Stimulated activated CD8-positive, alpha-beta memory T cell treated with anti-CD3 and anti-CD28 coated beads, Interleukin-12 subunit alpha, Interleukin-12 subunit beta, amount 100 ng/mL, for 24 hours (primary cell): ENCODE results near the gene AFP.

Experiments used
- DNase-seq: peaks from one replicate; pipeline ENCODE4 v3.0.0-alpha.2; 2020; ENCODE audit errors: extremely low read depth

The AFP gene

DNA sequence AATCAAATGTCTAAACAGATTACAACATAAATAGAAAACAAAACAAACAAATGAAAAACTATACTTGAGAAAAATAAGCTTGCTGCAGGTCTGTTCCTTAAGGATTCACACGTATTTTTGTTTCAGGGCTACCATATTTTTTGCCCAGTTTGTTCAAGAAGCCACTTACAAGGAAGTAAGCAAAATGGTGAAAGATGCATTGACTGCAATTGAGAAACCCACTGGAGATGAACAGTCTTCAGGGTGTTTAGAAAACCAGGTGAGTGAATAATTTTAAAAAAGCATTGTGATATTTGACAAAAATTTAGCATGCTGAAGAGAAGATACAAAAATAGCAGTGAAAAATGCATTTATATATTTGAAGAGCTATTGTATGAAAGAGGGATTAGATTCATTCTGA is 2.0 kb downstream of the AFP start:
- no peak for DNase-seq

DNA sequence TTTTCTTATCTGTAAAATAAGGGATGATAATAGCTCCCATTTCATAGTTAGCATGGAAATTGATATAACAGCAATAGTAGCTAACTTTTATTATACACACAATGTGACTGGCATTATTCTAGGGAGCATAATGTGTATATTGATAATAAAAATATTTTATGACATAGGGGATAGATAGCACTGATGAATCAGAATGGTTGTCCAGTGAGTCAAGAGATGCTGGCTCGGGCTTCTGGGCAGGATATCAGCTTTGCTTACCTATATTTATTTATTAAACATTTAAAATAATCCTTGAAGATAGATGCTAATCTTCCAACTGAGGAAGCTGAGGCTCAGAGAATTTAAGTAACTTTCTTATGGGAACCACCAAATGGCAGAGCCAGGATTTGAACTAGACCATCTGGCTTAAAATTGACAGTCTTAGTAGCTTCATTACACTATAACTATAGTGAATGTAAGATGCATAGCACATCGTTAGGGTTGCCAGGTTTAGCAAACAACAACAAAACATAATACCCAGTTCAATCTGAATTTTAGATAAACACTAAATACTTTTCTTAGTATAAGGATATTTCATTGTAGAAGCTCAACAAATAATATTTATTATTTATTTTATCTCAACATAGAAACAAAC is 2.7 kb downstream of the AFP start:
- no peak for DNase-seq

DNA sequence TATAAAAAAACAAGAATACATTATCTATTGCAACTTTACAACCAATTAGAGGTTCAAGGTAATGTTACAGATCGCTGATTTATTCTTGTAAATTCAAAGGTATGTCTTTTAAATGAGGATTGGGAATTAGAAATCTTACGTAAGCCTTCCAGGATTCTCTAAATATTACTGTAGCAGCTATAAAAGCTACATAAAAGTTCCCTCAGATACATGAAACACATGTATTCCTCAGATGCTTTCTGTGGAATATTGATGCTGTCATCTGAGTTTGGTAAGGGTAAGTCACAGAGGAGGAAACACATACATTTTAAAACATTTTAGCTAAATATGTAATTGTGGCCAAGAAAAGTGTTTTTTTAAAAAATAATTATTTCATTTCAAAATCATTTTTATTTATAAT is 3.4 kb downstream of the AFP start:
- DNase-seq: no peak

DNA sequence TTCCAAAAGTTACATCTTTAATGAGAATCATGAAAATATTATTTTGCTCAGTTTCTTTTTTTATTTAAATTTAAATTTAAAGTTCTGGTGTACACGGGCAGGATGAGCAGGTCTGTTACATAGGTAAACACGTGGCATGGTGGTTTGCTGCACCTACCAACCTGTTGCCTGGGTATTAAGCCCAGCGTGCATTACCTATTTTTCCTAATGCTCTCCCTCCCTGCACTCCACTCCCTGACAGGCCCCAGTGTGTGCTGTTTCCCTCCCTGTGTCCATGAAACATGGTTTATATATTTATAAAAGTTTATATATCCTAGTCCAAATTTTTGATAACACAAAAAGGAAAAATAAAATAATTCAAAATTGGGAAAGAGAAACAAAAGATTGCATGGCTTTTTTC is 4.0 kb downstream of the AFP start:
- DNase-seq: no peak

DNA sequence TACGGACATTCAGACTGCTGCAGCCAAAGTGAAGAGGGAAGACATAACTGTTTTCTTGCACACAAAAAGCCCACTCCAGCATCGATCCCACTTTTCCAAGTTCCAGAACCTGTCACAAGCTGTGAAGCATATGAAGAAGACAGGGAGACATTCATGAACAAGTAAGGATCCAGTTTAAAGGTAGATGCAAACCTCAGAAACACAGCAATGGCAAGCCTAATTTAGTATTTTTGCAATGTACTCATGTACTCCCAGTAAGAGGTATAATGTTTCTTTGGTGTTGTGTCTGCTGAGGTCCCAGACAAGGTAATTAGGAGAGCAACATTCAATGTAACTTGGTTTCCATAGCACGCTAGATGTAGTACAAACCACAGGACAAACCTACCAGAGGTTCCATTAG is 4.6 kb downstream of the AFP start:
- DNase-seq: no peak

DNA sequence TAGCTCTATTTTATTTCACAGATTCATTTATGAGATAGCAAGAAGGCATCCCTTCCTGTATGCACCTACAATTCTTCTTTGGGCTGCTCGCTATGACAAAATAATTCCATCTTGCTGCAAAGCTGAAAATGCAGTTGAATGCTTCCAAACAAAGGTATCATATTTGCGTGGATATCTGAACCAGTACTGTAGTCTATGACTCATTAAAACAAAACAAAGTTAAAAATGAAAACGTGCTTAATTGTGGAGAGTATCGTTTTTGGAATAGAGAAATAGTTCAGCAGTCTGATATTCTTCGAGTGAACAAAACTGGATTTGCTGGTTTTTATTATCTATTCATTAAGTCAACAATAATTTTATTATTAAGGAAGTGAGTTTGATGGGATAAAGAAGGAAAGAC is 6.3 kb downstream of the AFP start:
- no peak for DNase-seq

DNA sequence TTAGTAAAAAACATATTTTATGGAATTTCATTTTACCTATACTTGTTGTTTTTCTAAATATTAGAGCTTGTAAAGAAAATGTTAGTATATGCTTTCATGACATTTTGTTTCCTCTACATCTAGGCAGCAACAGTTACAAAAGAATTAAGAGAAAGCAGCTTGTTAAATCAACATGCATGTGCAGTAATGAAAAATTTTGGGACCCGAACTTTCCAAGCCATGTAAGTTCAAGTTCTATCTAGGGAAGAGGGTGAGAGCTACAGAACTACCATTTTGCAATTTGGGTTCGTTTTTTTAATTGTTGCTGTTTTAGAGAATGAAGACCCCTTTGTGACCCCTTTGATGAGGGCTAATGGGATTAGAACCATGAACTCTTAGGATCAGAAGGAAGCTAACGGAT is 7.2 kb downstream of the AFP start:
- DNase-seq: no peak

DNA sequence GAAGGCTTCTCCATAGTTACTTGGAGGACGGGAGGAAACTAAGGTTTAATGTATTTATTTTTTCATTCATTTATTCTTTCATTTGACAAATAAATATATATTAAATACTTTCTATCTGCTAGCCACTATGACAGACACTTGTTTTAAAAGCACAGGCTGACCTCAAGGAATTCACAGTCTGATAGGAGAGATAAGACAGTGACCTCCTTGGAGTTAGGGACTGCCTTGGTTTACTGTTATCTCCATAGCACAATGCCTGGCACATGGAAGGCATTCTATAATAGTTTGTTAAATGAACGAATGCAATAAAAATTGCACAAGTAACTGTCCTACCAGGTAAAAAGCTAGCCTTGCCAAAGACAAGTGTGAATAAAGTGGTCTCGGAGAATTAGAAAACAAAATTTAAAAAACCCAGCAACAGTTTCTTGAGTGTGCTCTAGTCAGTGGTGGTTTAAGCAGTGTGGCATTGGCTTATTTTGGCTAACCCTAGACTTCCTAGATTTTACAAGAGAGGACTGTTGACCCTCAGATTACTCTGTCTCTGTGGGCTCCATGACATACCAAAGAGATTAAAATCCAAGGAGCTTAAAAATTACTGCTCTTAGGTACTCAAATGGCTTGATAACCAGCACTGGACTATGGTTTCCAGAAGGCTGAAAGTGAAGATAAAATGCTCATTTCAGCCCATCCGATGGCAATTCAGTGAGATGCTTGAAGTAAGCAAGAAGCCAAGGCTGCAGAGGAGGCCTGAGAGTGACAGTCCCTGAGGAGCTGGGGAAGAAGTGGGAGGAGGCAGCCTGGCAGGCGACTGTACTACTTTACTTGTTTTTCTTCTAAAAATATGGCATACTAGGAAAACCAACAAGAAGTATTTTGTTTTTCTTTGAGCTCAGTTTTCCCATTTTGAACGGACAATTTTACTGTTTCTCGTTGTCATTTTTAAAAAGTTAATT is 9.6 kb downstream of the AFP start:
- no peak for DNase-seq

DNA sequence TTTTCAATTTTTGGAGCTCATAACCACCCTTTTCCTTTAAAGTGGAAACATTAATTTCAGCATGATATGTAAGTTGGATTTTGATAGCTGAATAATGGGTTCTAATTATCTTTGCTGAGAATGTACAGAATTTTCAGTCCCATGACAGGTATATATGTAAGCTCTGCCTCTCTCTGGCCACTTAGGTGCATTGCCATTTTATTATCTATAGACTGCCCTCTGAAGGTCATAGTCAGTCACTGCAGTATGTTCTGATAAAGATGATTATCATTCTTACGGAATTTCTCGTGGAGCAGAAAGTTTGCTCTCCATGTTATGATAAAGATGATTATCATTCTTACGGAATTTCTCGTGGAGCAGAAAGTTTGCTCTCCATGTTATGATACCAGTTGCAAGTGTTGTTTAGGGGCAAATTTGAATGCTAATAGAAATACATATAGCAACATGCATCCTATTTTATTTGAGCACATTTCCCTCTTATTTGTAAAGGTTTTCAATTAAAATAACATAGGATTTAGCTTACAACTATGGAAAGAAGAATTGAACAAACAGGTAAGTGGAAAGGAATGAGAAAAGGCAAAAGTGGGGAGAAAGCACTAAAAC is 10.4 kb downstream of the AFP start:
- no peak for DNase-seq

DNA sequence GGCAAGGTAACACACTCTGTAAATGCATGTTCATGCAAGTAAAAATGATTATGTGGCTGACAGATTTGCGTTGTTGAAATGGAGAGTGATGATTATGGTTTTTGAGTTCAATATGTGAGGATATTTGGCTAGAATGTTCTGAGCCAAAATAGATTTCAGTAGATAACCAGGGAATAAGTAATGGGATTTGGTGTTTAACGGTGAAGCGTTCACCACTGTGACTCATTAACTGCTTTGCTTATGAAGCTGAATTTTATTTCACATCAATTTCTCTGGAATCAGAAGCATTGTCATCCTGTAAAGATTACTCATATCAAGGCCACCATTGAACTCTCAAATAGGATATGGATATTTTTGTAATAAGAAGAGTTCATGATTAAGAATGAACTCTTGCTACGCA is 11.7 kb downstream of the AFP start:
- no peak for DNase-seq

DNA sequence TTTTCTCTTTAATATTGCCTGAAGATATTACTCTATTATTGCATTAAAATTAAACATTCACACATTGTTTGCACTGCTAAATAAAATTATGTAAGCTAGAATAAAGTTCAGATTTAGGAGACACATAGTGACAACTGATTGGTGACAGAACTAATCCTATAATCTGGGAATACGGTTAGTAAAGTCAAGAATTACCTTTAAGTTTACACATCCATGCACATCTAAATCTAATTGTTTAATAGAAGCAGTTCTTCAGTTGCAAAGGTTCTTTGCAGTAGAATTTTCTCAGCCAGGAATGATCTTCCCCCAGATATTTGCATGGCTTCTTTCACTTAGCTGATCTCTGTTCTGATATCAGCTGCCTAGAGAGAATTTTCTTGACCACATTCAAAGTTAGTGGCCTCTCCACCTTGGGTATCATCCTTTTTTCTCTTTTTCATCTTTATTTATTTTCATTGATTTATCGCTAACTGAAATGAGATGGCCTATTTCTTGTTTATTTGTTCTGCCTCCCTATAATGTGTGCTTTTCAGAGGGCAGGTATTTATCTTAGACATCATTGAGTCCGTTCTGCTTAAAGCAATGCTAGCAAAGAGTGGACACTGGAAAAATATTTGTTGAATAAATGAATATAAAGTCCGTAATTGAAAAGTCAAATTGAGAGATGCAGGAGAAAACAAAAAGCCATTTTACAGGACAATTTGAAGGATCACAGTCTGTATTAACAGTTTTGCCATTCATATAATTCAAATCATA is 12.6 kb downstream of the AFP start:
- DNase-seq: no peak

DNA sequence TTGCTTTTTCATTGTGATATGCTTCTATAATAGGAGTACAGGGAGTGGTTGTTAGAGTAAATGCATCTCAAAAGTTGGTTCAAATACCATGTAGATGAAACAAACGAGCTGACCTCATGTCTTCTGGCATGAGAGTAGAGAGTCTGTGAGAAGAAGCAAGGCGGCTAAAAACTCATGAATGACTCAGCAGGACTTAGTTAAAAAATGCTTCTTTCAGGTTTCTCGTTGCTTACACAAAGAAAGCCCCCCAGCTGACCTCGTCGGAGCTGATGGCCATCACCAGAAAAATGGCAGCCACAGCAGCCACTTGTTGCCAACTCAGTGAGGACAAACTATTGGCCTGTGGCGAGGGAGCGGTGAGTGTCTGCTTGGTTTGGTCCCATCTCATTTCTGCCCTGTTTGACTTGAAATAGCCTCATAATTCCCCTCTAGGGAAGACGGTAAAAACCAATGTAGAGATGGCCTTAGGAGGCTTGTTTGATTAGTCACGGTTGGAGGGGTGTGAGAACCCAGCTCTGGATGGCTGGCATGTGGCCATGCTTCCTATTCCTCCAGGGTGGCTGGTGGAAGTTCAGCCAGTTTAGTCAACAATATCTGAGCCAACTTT is 14.5 kb downstream of the AFP start:
- DNase-seq: no peak

DNA sequence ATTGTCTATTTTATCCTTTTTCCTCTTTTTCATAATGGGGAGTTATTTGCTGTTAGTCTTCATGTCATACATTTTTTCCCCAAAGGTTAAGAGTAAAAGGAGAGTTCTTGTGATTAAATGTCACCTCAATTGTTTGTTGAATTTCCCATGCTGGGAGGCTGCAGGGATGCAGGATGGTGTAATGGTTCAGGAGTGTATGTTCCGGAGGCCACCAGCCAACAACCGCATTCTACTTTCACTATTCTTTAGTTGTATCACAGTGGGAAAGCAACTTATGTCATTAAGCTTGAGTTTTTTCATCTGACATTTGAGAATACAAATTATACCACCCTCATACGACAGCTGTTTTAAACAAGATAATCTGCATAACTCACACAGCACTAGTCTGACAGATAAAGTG is 15.4 kb downstream of the AFP start:
- no peak for DNase-seq

DNA sequence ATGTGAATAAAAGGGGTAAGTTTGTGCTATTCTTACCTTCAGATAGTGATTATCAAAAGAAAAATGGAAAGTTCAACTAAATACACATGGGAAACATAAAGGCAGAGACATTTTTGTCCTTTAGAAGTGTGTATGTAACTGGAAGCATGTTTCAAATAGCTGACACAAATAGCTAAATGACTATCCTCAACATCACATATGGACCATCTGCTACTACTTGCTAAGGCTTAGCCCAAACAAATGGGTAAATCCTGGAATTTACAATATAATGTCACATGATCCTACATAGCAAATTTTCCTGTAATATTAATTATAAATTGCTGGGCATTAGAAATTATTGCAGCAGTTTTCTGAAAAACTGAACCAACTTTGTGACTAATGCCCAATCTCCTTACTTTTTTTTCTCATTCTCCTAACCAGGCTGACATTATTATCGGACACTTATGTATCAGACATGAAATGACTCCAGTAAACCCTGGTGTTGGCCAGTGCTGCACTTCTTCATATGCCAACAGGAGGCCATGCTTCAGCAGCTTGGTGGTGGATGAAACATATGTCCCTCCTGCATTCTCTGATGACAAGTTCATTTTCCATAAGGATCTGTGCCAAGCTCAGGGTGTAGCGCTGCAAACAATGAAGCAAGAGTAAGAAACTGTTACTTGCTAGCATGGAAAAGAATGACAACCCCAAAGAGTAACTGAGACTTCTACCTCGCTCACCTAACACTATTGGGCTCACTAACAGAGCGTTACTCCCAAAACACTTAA is 16.1 kb downstream of the AFP start:
- DNase-seq: no peak

DNA sequence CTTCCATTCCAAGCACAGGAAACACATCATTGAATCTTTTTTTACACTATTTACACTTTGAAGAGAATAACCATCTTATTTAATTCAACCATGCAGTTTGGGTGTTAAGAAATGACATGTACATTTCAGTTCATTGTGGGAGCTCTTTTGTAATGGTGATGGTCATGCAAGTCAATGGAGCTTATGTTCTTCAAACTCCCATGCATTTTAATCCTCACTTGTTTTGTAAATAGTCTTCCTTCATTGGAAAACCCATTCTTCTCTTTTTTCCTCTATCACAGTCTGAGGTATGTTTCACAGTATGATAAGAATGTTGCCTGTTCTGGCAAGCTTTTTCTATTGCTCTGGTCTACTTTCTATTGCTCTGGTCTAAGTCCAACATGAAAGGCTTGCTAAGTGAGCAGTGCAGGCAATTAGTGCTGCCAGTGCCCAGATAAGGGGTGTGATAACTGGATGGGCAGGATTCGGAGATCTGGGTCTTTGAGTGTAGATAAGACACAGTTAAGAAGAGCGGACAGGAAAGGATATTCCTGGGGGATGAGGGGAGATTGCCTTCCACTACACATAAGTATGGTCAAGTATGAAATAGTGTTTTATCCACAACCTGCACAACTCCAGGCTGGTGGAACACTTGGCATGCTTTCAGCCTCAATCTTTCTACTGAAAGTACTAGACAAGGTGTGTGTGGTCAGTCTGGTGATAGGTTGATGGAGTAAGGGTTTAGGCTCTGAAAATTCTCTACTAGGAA is 17.1 kb downstream of the AFP start:
- no peak for DNase-seq

DNA sequence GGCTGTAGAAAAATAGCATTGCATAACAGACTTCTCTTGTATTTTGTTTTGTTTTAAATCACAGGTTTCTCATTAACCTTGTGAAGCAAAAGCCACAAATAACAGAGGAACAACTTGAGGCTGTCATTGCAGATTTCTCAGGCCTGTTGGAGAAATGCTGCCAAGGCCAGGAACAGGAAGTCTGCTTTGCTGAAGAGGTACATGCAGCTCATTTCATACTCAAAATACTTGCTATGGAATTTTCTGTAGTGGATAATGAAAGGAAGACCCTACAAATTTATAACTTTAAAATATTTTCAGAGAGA is 17.6 kb downstream of the AFP start:
- DNase-seq: no peak

DNA sequence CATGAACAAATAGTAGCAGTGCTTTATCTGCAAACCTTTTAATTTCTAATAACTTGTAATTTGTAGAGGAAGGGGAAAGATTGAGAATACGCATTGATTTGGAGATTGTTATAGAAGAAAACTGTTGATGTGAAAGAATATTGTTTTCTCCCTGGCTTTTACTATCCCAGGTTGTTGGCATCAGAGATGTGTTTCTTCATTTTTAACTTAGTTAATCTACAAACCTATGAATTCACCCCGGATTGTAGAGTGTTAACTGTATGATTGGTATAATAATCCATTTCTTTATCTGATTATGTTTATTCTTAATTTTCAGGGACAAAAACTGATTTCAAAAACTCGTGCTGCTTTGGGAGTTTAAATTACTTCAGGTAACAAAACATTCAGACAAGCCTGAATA is 18.9 kb downstream of the AFP start:
- no peak for DNase-seq

DNA sequence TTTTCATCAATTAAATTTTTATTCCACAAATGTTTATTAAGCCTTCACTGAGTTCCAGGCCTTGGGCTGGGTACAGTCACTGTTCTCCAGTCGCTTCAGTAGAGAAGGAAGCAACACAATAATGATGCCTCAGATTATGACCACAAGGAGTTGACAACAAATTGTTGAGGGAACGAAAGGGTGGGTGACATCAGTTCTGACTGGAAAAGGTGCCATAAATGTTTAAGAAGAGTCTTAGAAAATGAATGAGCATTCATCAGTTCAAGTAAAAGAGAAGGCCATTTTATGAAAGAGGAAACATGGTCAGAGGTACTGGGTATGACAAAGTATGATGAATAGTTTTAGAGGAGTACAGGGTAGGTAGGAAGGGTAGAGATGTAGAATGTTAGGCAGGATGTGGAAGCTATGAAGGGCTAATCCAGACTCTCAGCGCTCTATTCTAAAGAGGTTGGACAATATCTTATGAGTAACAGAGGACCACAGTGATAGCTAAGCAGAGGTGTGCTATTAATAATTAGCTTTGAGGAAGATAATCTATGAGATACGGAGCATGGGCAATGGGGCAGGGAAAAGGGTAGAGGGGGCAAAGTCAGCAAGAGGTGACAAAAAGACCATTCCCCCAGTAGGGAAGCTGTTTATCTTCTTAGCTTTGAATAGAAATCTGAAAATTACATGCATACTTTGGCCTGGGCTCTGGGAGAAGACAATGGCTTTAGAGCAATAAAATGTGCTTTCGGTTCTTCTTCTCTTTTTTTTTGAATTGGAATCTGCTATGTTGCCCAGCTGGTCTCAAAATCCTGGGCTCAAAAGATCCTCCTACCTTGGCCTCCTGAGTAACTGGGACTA is 20.4 kb downstream of the AFP start:
- no peak for DNase-seq

DNA sequence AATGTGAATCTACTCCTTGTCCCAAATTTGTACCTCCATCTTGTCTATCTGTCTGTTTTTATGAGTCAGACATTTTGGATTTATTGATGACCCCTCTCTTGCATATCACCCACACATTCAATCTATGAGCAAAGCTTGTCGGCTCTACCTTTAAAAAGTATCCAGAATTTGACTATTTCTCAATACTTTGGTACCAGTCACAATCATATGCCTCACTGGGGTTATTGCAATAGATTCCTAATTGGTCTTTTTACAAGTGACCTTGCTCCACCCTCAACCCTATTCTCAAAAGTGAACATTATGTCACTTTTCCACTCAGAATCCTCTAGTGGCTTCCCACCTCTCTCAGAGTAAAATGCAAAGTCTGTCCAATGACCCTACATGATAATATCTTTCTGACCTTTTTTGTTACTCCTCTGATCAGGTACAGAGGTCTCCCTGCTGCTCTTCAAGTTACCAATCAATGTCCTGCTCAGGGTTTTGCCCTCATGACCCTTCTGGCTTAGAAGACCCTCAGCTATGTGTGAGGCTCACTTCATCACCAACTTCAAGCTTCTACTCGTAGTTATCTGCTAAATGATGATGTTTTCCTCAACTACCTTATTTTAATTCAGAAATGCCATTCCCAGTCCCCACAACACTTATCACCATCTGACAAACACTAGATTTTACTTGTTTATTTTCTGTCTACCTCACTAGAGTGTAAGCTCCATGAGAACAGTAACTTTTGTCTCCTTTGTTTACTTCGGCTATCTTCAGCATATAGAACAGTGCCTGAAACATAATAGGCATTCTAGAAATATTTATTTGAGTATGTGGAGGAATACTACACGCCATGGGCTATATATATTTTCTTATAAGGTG is 22.4 kb downstream of the AFP start:
- DNase-seq: no peak
